Measurements from ENCODE around the gene NKAIN2.

GRCh38 chr6:124780623-124781022 lies 977.0 kb downstream of the NKAIN2 start:
- TF ChIP-seq CTCF (conservative IDR thresholded peaks at IDR 0.05; ENCODE audit: low read depth, low read length) = no peak
- no peak for TF ChIP-seq EZH2 (IDR thresholded peaks at IDR 0.05; ENCODE audit: borderline replicate concordance, low read depth, low read length, poor library complexity, severe bottlenecking)
